HG03066 (cell line): Measurements from ENCODE around the gene SOCS1.
"Not testable (repeated sequence)": the region's sequence is repeated elsewhere in the genome, so short reads cannot be mapped to it uniquely, and the experiment has no call there.

Experiments
- ATAC-seq: cut with Tn5 transposase; IDR thresholded peaks from one replicate; pipeline ENCODE4 v1.9.1; 2021; ENCODE audit warnings: low read depth; ENCODE audit not compliant: unreplicated experiment

The SOCS1 gene

GRCh38 chr16:11231367-11231970 lies 24.5 kb downstream of the SOCS1 start:
- ATAC-seq: no peak

- no peak for ATAC-seq
Measured at GRCh38 chr16:11229906-11230305, 26.1 kb downstream of the SOCS1 start.

- no peak for ATAC-seq
Measured at GRCh38 chr16:11229432-11229831, 26.6 kb downstream of the SOCS1 start.

- no peak for ATAC-seq
Measured at GRCh38 chr16:11225677-11226549, 30.1 kb downstream of the SOCS1 start.

- peak; percentile 86 for ATAC-seq
Measured at GRCh38 chr16:11224894-11225676, 30.9 kb downstream of the SOCS1 start.

- no peak for ATAC-seq
Measured at GRCh38 chr16:11224096-11224893, 31.7 kb downstream of the SOCS1 start.

GRCh38 chr16:11220507-11220906 lies 35.5 kb downstream of the SOCS1 start:
- not testable (repeated sequence) for ATAC-seq

- ATAC-seq: no peak
Measured at GRCh38 chr16:11219178-11219577, 36.8 kb downstream of the SOCS1 start.

- no peak for ATAC-seq
Measured at GRCh38 chr16:11218604-11218962, 37.4 kb downstream of the SOCS1 start.

GRCh38 chr16:11217651-11218603 lies 38.1 kb downstream of the SOCS1 start:
- ATAC-seq: no peak

- no peak for ATAC-seq
Measured at GRCh38 chr16:11215935-11216556, 40.0 kb downstream of the SOCS1 start.

- ATAC-seq: no peak
Measured at GRCh38 chr16:11213799-11214198, 42.2 kb downstream of the SOCS1 start.

GRCh38 chr16:11213373-11213772 lies 42.6 kb downstream of the SOCS1 start:
- no peak for ATAC-seq

GRCh38 chr16:11212798-11213196 lies 43.2 kb downstream of the SOCS1 start:
- ATAC-seq: no peak

GRCh38 chr16:11211977-11212797 lies 43.8 kb downstream of the SOCS1 start:
- no peak for ATAC-seq

- ATAC-seq: no peak
Measured at GRCh38 chr16:11211061-11211976, 44.7 kb downstream of the SOCS1 start.

GRCh38 chr16:11210260-11210659 lies 45.7 kb downstream of the SOCS1 start:
- no peak for ATAC-seq
